GM23248 (cell line): ENCODE results near the gene MZT2A. TPM values are rescaled to one million over a fixed set of nuclear protein-coding genes. Genes with fewer than 3 reads are reported as not detected.
"Not testable (repeated sequence)": the region's sequence is repeated elsewhere in the genome, so short reads cannot be mapped to it uniquely, and the experiment has no call there.

Source experiments
- DNase-seq: peaks from one replicate; pipeline ENCODE4 v3.0.0-alpha.2; 2015
- H2AFZ ChIP-seq: fragments of 200-600 bp; sonication (generic); 2 replicates; pipeline ENCODE4 v1.6.1; 2016; ENCODE audit warnings: antibody characterized with exemption
- H3F3A ChIP-seq: fragments of 200-600 bp; sonication (generic); 2 replicates; pipeline ENCODE4 v1.6.1; 2016; ENCODE audit warnings: mild to moderate bottlenecking, antibody characterized with exemption, mixed run types; ENCODE audit not compliant: insufficient read depth
- H3K27ac ChIP-seq: fragments of 200-600 bp; sonication (generic); 2 replicates; pipeline ENCODE4 v1.5.1; 2016; ENCODE audit warnings: mild to moderate bottlenecking
- H3K27me3 ChIP-seq: fragments of 200-600 bp; sonication (generic); replicated peaks from 2 replicates; pipeline ENCODE4 v1.6.1; 2016; ENCODE audit warnings: mild to moderate bottlenecking; ENCODE audit not compliant: insufficient read depth
- H3K36me3 ChIP-seq: fragments of 200-600 bp; sonication (generic); 2 replicates; pipeline ENCODE4 v1.6.1; 2016; ENCODE audit warnings: low read depth, mild to moderate bottlenecking
- H3K4me1 ChIP-seq: fragments of 200-600 bp; sonication (generic); 2 replicates; pipeline ENCODE4 v1.6.1; 2016; ENCODE audit warnings: mild to moderate bottlenecking; ENCODE audit not compliant: insufficient read depth
- H3K4me2 ChIP-seq: fragments of 200-600 bp; sonication (generic); one replicate; pipeline ENCODE4 v1.6.1; 2016; ENCODE audit warnings: mild to moderate bottlenecking; ENCODE audit not compliant: unreplicated experiment
- H3K4me3 ChIP-seq: fragments of 200-600 bp; sonication (generic); 2 replicates; pipeline ENCODE4 v1.5.1; 2016; ENCODE audit warnings: mild to moderate bottlenecking
- H3K79me2 ChIP-seq: fragments of 200-600 bp; sonication (generic); 2 replicates; pipeline ENCODE4 v1.6.1; 2016; ENCODE audit warnings: mild to moderate bottlenecking; ENCODE audit not compliant: insufficient read depth
- H3K9ac ChIP-seq: fragments of 200-600 bp; sonication (generic); 2 replicates; pipeline ENCODE4 v1.6.1; 2016; ENCODE audit warnings: mild to moderate bottlenecking
- H3K9me2 ChIP-seq: fragments of 200-600 bp; sonication (generic); 2 replicates; pipeline ENCODE4 v1.6.1; 2016; ENCODE audit warnings: mixed run types, mild to moderate bottlenecking, moderate library complexity; ENCODE audit not compliant: insufficient read depth
- H3K9me3 ChIP-seq: fragments of 200-600 bp; sonication (generic); one replicate; pipeline ENCODE4 v1.6.1; 2017; ENCODE audit warnings: low read depth
- H4K20me1 ChIP-seq: fragments of 200-600 bp; sonication (generic); 2 replicates; pipeline ENCODE4 v1.6.0; 2016; ENCODE audit not compliant: insufficient read depth
- EZH2 ChIP-seq: fragments of 200-600 bp; sonication (generic); IDR thresholded peaks from 2 replicates; pipeline ENCODE4 v1.6.1; 2018; ENCODE audit warnings: antibody characterized with exemption, mild to moderate bottlenecking; ENCODE audit not compliant: insufficient read depth, poor library complexity, severe bottlenecking
- EZH2phosphoT487 ChIP-seq: fragments of 200-600 bp; sonication (generic); IDR thresholded peaks from 2 replicates; pipeline ENCODE4 v1.6.1; 2018; ENCODE audit warnings: antibody characterized with exemption, moderate library complexity, mild to moderate bottlenecking, low read depth; ENCODE audit not compliant: insufficient read depth
- WGBS, 2 experiments: methylation state at CpG; one replicate each; pipeline ENCODE4 v1.1.6; 2015 to 2017; ENCODE audit warnings: low lambda C conversion rate in 2 of 2, low coverage in 1 of 2; ENCODE audit errors: missing lambda C conversion rate in 2 of 2; 5-methylcytosine and 5-hydroxymethylcytosine counted together
- in situ Hi-C: fragments of 300-500 bp; cut with MboI; formaldehyde crosslinking; loops from 2 replicates; pipeline ENCODE4 v1.15.0; 2020
- polyA plus RNA-seq: library from polyadenylated mRNA; unstranded; fragments of >200 nt; fragmentation: Nextera tagmentation; extraction: Ambion mirVana; gene quantifications from 2 replicates; pipeline ENCODE4 v1.2.1, GENCODE V29; 2016
- total RNA-seq: library from RNA; depleted of rRNA; stranded (reverse); fragments of >200 nt; shearing (Covaris generic); gene quantifications from 2 replicates; pipeline ENCODE4 v1.2.3, GENCODE V29; 2014

Gene MZT2A
- total and polyA plus RNA-seq, 2 experiments from 2014 or later, result 41.4 to 88.8 TPM

GRCh38 chr2:131527131-131528001 is 35.2 kb upstream of the MZT2A start, which contains the start of gene CCDC74A:
Gene CCDC74A, plus strand, starts transcription at chr2:131527888. Its CDS starts 83 bp downstream, at chr2:131527971.
- peak; percentile 71 for DNase-seq
- H3K9me3 ChIP-seq, H3F3A ChIP-seq, in situ Hi-C loops, H4K20me1 ChIP-seq, H3K9me2 ChIP-seq, H3K27ac ChIP-seq, H3K36me3 ChIP-seq, H3K79me2 ChIP-seq, H3K27me3 ChIP-seq, H3K4me1 ChIP-seq: not testable (repeated sequence)
- peak within 1 kb of the TSS; percentile 77 for H3K4me2 ChIP-seq
- peak within 1 kb of the TSS; percentile 71 for H3K4me3 ChIP-seq
- 32 to 41% methylated on average over 26 to 32 of the region's 47 CpGs for WGBS, 2 experiments
- peak within 1 kb of the TSS; percentile 61 for H3K9ac ChIP-seq
- H2AFZ ChIP-seq, result peak within 1 kb of the TSS; percentile 86

- in situ Hi-C loops, H2AFZ ChIP-seq, H3K79me2 ChIP-seq, H3K4me2 ChIP-seq, H3K9me2 ChIP-seq, H3K9ac ChIP-seq, H4K20me1 ChIP-seq, H3F3A ChIP-seq, H3K9me3 ChIP-seq, H3K4me1 ChIP-seq, H3K27me3 ChIP-seq, DNase-seq, H3K4me3 ChIP-seq, H3K27ac ChIP-seq, H3K36me3 ChIP-seq: not testable (repeated sequence)
- WGBS, 2 experiments, result 43 to 46% methylated on average over 2 of the region's 2 CpGs
Measured at GRCh38 chr2:131525256-131525655, 33.1 kb upstream of the MZT2A start.

GRCh38 chr2:131521961-131522781 is 30.0 kb upstream of the MZT2A start:
- H3K79me2 ChIP-seq, result no peaks in the 10 kb centered on the region
- H3K27ac ChIP-seq, result no peak overlapping the region
- no peaks in the 10 kb centered on the region for H4K20me1 ChIP-seq
- H3K4me3 ChIP-seq, result no peak overlapping the region
- no peaks in the 10 kb centered on the region for H3K4me1 ChIP-seq
- H3K9ac ChIP-seq, result no peak overlapping the region
- no peaks in the 10 kb centered on the region for H3K36me3 ChIP-seq
- TF ChIP-seq EZH2 (no peak), EZH2phosphoT487 (no peak)
- no peaks in the 10 kb centered on the region for H3K9me2 ChIP-seq
- DNase-seq, result no peak
- in situ Hi-C loops, result no loop called here
- WGBS, 2 experiments, result 66 to 74% methylated on average over 19 to 20 of the region's 20 CpGs
- H3K27me3 ChIP-seq, result no peaks in the 10 kb centered on the region
- no peaks in the 10 kb centered on the region for H3F3A ChIP-seq
- H3K9me3 ChIP-seq, result no peaks in the 10 kb centered on the region
- H2AFZ ChIP-seq, result no peak overlapping the region
- H3K4me2 ChIP-seq, result no peak overlapping the region

GRCh38 chr2:131521524-131521923 is 29.3 kb upstream of the MZT2A start:
- H3K79me2 ChIP-seq, DNase-seq, H3K9me3 ChIP-seq, H3K4me2 ChIP-seq, H4K20me1 ChIP-seq, H3K27me3 ChIP-seq, H3F3A ChIP-seq, H3K4me3 ChIP-seq, H3K9ac ChIP-seq, H3K9me2 ChIP-seq, H3K36me3 ChIP-seq, H2AFZ ChIP-seq, H3K4me1 ChIP-seq, in situ Hi-C loops, H3K27ac ChIP-seq: not testable (repeated sequence)
- WGBS, 2 experiments, result 72 to 78% methylated on average over 6 of the region's 6 CpGs
